ENCODE results near the gene NAA10.

DNA sequence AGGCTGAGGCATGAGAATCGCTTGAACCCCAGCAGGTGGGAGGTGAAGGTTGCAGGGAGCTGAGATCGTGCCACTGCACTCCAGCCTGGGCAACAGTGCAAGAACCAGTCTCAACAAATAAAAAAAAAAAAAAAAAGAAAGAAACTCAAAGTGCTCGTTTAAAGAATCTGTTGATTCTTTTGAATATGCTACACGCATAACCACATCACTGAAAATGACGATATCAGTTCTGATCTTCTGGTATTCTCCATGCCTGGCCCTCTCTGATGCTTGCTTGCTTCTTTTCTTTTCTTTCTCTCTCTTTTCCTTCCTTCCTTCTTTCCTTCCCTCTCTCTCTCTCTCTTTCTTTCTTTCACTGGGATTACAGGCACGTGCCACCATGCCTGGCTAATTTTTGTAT is 23.0 kb downstream of the NAA10 start:
- TF ChIP-seq CTCF (conservative IDR thresholded peaks at IDR 0.05; ENCODE audit: low read length) (no peak), EZH2phosphoT487 (IDR thresholded peaks at IDR 0.05; ENCODE audit: borderline replicate concordance) (no peak)

Measured in Loucy (cell line).